ENCODE results near the gene KDM4C. TPM values are rescaled to one million over a fixed set of nuclear protein-coding genes. Genes with fewer than 3 reads are reported as not detected.

Gene KDM4C
- total RNA-seq, 1 donor: 50.7 TPM

GRCh38 chr9:7033076-7034045, 275.6 kb downstream of the KDM4C start:
- H3K4me1 ChIP-seq (ENCODE audit: insufficient read depth, low read length): no peaks in the 10 kb centered on the region
- no peaks in the 10 kb centered on the region for H3K79me2 ChIP-seq (ENCODE audit: insufficient read depth, low read length)
- no peaks in the 10 kb centered on the region for H3K36me3 ChIP-seq (ENCODE audit: insufficient read depth, low read length)
- no peak overlapping the region for H3K4me2 ChIP-seq (ENCODE audit: insufficient read depth, low read length)
- no peak overlapping the region for H3K27ac ChIP-seq (ENCODE audit: low read depth, low read length)
- no peaks in the 10 kb centered on the region for H3K27me3 ChIP-seq (ENCODE audit: insufficient read depth, low read length)
- no peaks in the 10 kb centered on the region for H3K9me3 ChIP-seq (ENCODE audit: low read depth, low read length)
- no peak overlapping the region for H3K4me3 ChIP-seq (ENCODE audit: insufficient read depth, low read length)
- no peak for TF ChIP-seq CTCF (IDR thresholded peaks at IDR 0.05; ENCODE audit: extremely low read depth, low read depth, low read length)
- no peak overlapping the region for H2AFZ ChIP-seq (ENCODE audit: low read length)
- no peak for DNase-seq (ENCODE audit: insufficient read length, low spot score, missing footprints)
- no peaks in the 10 kb centered on the region for H4K20me1 ChIP-seq (ENCODE audit: insufficient read depth, low read length)

GRCh38 chr9:7037176-7037575, 279.4 kb downstream of the KDM4C start:
- Histone ChIP-seq H3K36me3 (ENCODE audit: insufficient read depth, low read length) (no peaks in the 10 kb centered on the region), H3K27me3 (ENCODE audit: insufficient read depth, low read length) (no peaks in the 10 kb centered on the region), H4K20me1 (ENCODE audit: insufficient read depth, low read length) (no peaks in the 10 kb centered on the region), H3K27ac (ENCODE audit: low read depth, low read length) (no peak overlapping the region), H3K79me2 (ENCODE audit: insufficient read depth, low read length) (no peaks in the 10 kb centered on the region), H3K4me1 (ENCODE audit: insufficient read depth, low read length) (no peaks in the 10 kb centered on the region), H3K4me2 (ENCODE audit: insufficient read depth, low read length) (no peak overlapping the region), H2AFZ (ENCODE audit: low read length) (no peak overlapping the region), H3K4me3 (ENCODE audit: insufficient read depth, low read length) (no peak overlapping the region), H3K9me3 (ENCODE audit: low read depth, low read length) (no peaks in the 10 kb centered on the region)
- no peak for DNase-seq (ENCODE audit: insufficient read length, low spot score, missing footprints)
- TF ChIP-seq CTCF (IDR thresholded peaks at IDR 0.05; ENCODE audit: extremely low read depth, low read depth, low read length): no peak

- no peaks in the 10 kb centered on the region for H4K20me1 ChIP-seq (ENCODE audit: insufficient read depth, low read length)
- H3K27me3 ChIP-seq (ENCODE audit: insufficient read depth, low read length): no peaks in the 10 kb centered on the region
- no peak overlapping the region for H2AFZ ChIP-seq (ENCODE audit: low read length)
- no peak overlapping the region for H3K27ac ChIP-seq (ENCODE audit: low read depth, low read length)
- H3K9me3 ChIP-seq (ENCODE audit: low read depth, low read length): no peaks in the 10 kb centered on the region
- H3K4me3 ChIP-seq (ENCODE audit: insufficient read depth, low read length): no peak overlapping the region
- no peaks in the 10 kb centered on the region for H3K36me3 ChIP-seq (ENCODE audit: insufficient read depth, low read length)
- no peaks in the 10 kb centered on the region for H3K79me2 ChIP-seq (ENCODE audit: insufficient read depth, low read length)
- TF ChIP-seq CTCF (IDR thresholded peaks at IDR 0.05; ENCODE audit: extremely low read depth, low read depth, low read length): no peak
- no peaks in the 10 kb centered on the region for H3K4me1 ChIP-seq (ENCODE audit: insufficient read depth, low read length)
- DNase-seq (ENCODE audit: insufficient read length, low spot score, missing footprints): no peak
- no peak overlapping the region for H3K4me2 ChIP-seq (ENCODE audit: insufficient read depth, low read length)
Observed at GRCh38 chr9:7042124-7042523, 284.4 kb downstream of the KDM4C start.

GRCh38 chr9:7045361-7045760, 287.6 kb downstream of the KDM4C start:
- H4K20me1 ChIP-seq (ENCODE audit: insufficient read depth, low read length): no peaks in the 10 kb centered on the region
- no peaks in the 10 kb centered on the region for H3K27me3 ChIP-seq (ENCODE audit: insufficient read depth, low read length)
- no peaks in the 10 kb centered on the region for H3K79me2 ChIP-seq (ENCODE audit: insufficient read depth, low read length)
- no peak overlapping the region for H2AFZ ChIP-seq (ENCODE audit: low read length)
- no peaks in the 10 kb centered on the region for H3K36me3 ChIP-seq (ENCODE audit: insufficient read depth, low read length)
- H3K4me2 ChIP-seq (ENCODE audit: insufficient read depth, low read length): no peak overlapping the region
- H3K27ac ChIP-seq (ENCODE audit: low read depth, low read length): no peak overlapping the region
- H3K9me3 ChIP-seq (ENCODE audit: low read depth, low read length): no peaks in the 10 kb centered on the region
- no peaks in the 10 kb centered on the region for H3K4me1 ChIP-seq (ENCODE audit: insufficient read depth, low read length)
- DNase-seq (ENCODE audit: insufficient read length, low spot score, missing footprints): no peak
- no peak for TF ChIP-seq CTCF (IDR thresholded peaks at IDR 0.05; ENCODE audit: extremely low read depth, low read depth, low read length)
- no peak overlapping the region for H3K4me3 ChIP-seq (ENCODE audit: insufficient read depth, low read length)

All from osteoblast (primary cell).